DOHH2 (cell line): ENCODE data around the gene LPAR2.

Source experiments
- CTCF ChIP-seq: fragments of 200-600 bp; sonication (generic); IDR thresholded peaks from one replicate; pipeline ENCODE4 v1.5.1; 2014; ENCODE audit warnings: antibody characterized with exemption, mild to moderate bottlenecking, low read depth, low read length; ENCODE audit not compliant: poor library complexity, severe bottlenecking
- EZH2phosphoT487 ChIP-seq: fragments of 200-600 bp; sonication (generic); IDR thresholded peaks from 2 replicates; pipeline ENCODE4 v1.6.1; 2017; ENCODE audit warnings: borderline replicate concordance, mild to moderate bottlenecking, antibody characterized with exemption, low read length, moderate library complexity, mixed read lengths

GRCh38 chr19:19668230-19669012, 40.4 kb upstream of the LPAR2 start, which contains the start of gene ZNF101:
- no peak for TF ChIP-seq EZH2phosphoT487
- no peak for TF ChIP-seq CTCF
